ENCODE results near the gene KLK2. TPM values are rescaled to one million over a fixed set of nuclear protein-coding genes. Genes with fewer than 3 reads are reported as not detected.
A peak's percentile ranks its signal among the peaks of the same experiment; 100 is the strongest.

The KLK2 gene
- total RNA-seq, 1 donor from 2014 or later: not detected

GRCh38 chr19:50921426-50922316 is 48.4 kb downstream of the KLK2 start:
- no peak for DNase-seq (ENCODE audit: low spot score)
- no peaks in the 10 kb centered on the region for H3K9me3 Mint-ChIP-seq (ENCODE audit: unreplicated experiment)
- H3K27ac Mint-ChIP-seq (ENCODE audit: unreplicated experiment): no peak overlapping the region
- H3K4me3 Mint-ChIP-seq (ENCODE audit: unreplicated experiment): no peak overlapping the region
- H3K36me3 Mint-ChIP-seq (ENCODE audit: low read depth, unreplicated experiment): no peaks in the 10 kb centered on the region
- peaks cover 4% of the 10 kb centered on the region for H3K27me3 Mint-ChIP-seq (ENCODE audit: unreplicated experiment)
- TF ChIP-seq CTCF (IDR thresholded peaks at IDR 0.05; ENCODE audit: unreplicated experiment): no peak
- peaks cover 6% of the 10 kb centered on the region for H3K4me1 Mint-ChIP-seq (ENCODE audit: unreplicated experiment)

- peak; percentile 94 for TF ChIP-seq CTCF (IDR thresholded peaks at IDR 0.05; ENCODE audit: unreplicated experiment)
- Mint-ChIP-seq H3K4me3 (ENCODE audit: unreplicated experiment) (no peak overlapping the region), H3K27me3 (ENCODE audit: unreplicated experiment) (peaks cover 2% of the 10 kb centered on the region), H3K9me3 (ENCODE audit: unreplicated experiment) (no peaks in the 10 kb centered on the region), H3K36me3 (ENCODE audit: low read depth, unreplicated experiment) (no peaks in the 10 kb centered on the region), H3K4me1 (ENCODE audit: unreplicated experiment) (peaks cover 6% of the 10 kb centered on the region), H3K27ac (ENCODE audit: unreplicated experiment) (no peak overlapping the region)
- peak; percentile 85 for DNase-seq (ENCODE audit: low spot score)
Measured at GRCh38 chr19:50922317-50922853, 49.1 kb downstream of the KLK2 start.

- H3K4me1 Mint-ChIP-seq (ENCODE audit: unreplicated experiment): peaks cover 6% of the 10 kb centered on the region
- TF ChIP-seq CTCF (IDR thresholded peaks at IDR 0.05; ENCODE audit: unreplicated experiment): no peak
- H3K36me3 Mint-ChIP-seq (ENCODE audit: low read depth, unreplicated experiment): no peaks in the 10 kb centered on the region
- DNase-seq (ENCODE audit: low spot score): no peak
- no peak overlapping the region for H3K4me3 Mint-ChIP-seq (ENCODE audit: unreplicated experiment)
- H3K27ac Mint-ChIP-seq (ENCODE audit: unreplicated experiment): no peak overlapping the region
- no peaks in the 10 kb centered on the region for H3K9me3 Mint-ChIP-seq (ENCODE audit: unreplicated experiment)
- H3K27me3 Mint-ChIP-seq (ENCODE audit: unreplicated experiment): no peaks in the 10 kb centered on the region
Measured at GRCh38 chr19:50924586-50924985, 51.3 kb downstream of the KLK2 start.

- H3K4me3 Mint-ChIP-seq (ENCODE audit: unreplicated experiment): no peak overlapping the region
- no peaks in the 10 kb centered on the region for H3K27me3 Mint-ChIP-seq (ENCODE audit: unreplicated experiment)
- H3K36me3 Mint-ChIP-seq (ENCODE audit: low read depth, unreplicated experiment): no peaks in the 10 kb centered on the region
- H3K4me1 Mint-ChIP-seq (ENCODE audit: unreplicated experiment): peaks cover 6% of the 10 kb centered on the region
- no peak for TF ChIP-seq CTCF (IDR thresholded peaks at IDR 0.05; ENCODE audit: unreplicated experiment)
- DNase-seq (ENCODE audit: low spot score): no peak
- H3K27ac Mint-ChIP-seq (ENCODE audit: unreplicated experiment): no peak overlapping the region
- no peaks in the 10 kb centered on the region for H3K9me3 Mint-ChIP-seq (ENCODE audit: unreplicated experiment)
Measured at GRCh38 chr19:50925734-50926133, 52.5 kb downstream of the KLK2 start.

GRCh38 chr19:50926144-50926543 is 52.9 kb downstream of the KLK2 start:
- Mint-ChIP-seq H3K27me3 (ENCODE audit: unreplicated experiment) (no peaks in the 10 kb centered on the region), H3K4me1 (ENCODE audit: unreplicated experiment) (peaks cover 6% of the 10 kb centered on the region), H3K4me3 (ENCODE audit: unreplicated experiment) (no peak overlapping the region), H3K9me3 (ENCODE audit: unreplicated experiment) (no peaks in the 10 kb centered on the region), H3K36me3 (ENCODE audit: low read depth, unreplicated experiment) (no peaks in the 10 kb centered on the region), H3K27ac (ENCODE audit: unreplicated experiment) (no peak overlapping the region)
- no peak for DNase-seq (ENCODE audit: low spot score)
- TF ChIP-seq CTCF (IDR thresholded peaks at IDR 0.05; ENCODE audit: unreplicated experiment): no peak

All from endothelial cell (in vitro differentiated cells).